ENCODE results near the gene ABHD5.

ABHD5 gene

GRCh38 chr3:43684944-43685343 lies 5.8 kb upstream of the ABHD5 start:
- FAIRE-seq: no peak
- DNase-seq (ENCODE audit: insufficient read length, low spot score): no peak

GRCh38 chr3:43685921-43686320 lies 4.8 kb upstream of the ABHD5 start:
- FAIRE-seq: no peak
- DNase-seq (ENCODE audit: insufficient read length, low spot score): no peak

GRCh38 chr3:43686333-43686699 lies 4.4 kb upstream of the ABHD5 start:
- DNase-seq (ENCODE audit: insufficient read length, low spot score): no peak
- FAIRE-seq: no peak

GRCh38 chr3:43686700-43687498 lies 3.8 kb upstream of the ABHD5 start:
- DNase-seq (ENCODE audit: insufficient read length, low spot score): no peak
- FAIRE-seq: no peak

GRCh38 chr3:43687499-43687811 lies 3.3 kb upstream of the ABHD5 start:
- no peak for FAIRE-seq
- no peak for DNase-seq (ENCODE audit: insufficient read length, low spot score)

GRCh38 chr3:43688245-43688650 lies 2.5 kb upstream of the ABHD5 start:
- no peak for DNase-seq (ENCODE audit: insufficient read length, low spot score)
- FAIRE-seq: no peak

- FAIRE-seq: no peak
Observed at GRCh38 chr3:43689166-43689565, 1.6 kb upstream of the ABHD5 start.

GRCh38 chr3:43689766-43690399 lies 855 bp upstream of the ABHD5 start:
- no peak for FAIRE-seq
- no peak for DNase-seq (ENCODE audit: insufficient read length, low spot score)

More at GRCh38 chr3:43689166-43689565, 1.6 kb upstream of the ABHD5 start:
- no peak for DNase-seq (ENCODE audit: insufficient read length, low spot score)

- DNase-seq (ENCODE audit: insufficient read length, low spot score): peak; percentile 28
Observed at GRCh38 chr3:43691120-43691995, 620 bp downstream of the ABHD5 start.

GRCh38 chr3:43692085-43692855 lies 1.5 kb downstream of the ABHD5 start:
- no peak for DNase-seq (ENCODE audit: insufficient read length, low spot score)
- FAIRE-seq: peak; percentile 8

More at GRCh38 chr3:43691120-43691995, 620 bp downstream of the ABHD5 start:
- peak; percentile 76 for FAIRE-seq

- no peak for DNase-seq (ENCODE audit: insufficient read length, low spot score)
- FAIRE-seq: no peak
Observed at GRCh38 chr3:43692971-43693370, 2.2 kb downstream of the ABHD5 start.

- DNase-seq (ENCODE audit: insufficient read length, low spot score): no peak
- no peak for FAIRE-seq
Observed at GRCh38 chr3:43693594-43693993, 2.9 kb downstream of the ABHD5 start.

GRCh38 chr3:43695443-43695842 lies 4.7 kb downstream of the ABHD5 start:
- DNase-seq (ENCODE audit: insufficient read length, low spot score) (no peak), FAIRE-seq (no peak)

GRCh38 chr3:43695863-43696262 lies 5.1 kb downstream of the ABHD5 start:
- DNase-seq (ENCODE audit: insufficient read length, low spot score) (no peak), FAIRE-seq (no peak)

- FAIRE-seq (no peak), DNase-seq (ENCODE audit: insufficient read length, low spot score) (no peak)
Observed at GRCh38 chr3:43696441-43696840, 5.7 kb downstream of the ABHD5 start.

- peak; percentile 51 for FAIRE-seq
- DNase-seq (ENCODE audit: insufficient read length, low spot score): no peak
Observed at GRCh38 chr3:43696881-43697280, 6.1 kb downstream of the ABHD5 start.

- DNase-seq (ENCODE audit: insufficient read length, low spot score) (no peak), FAIRE-seq (peak; percentile 84)
Observed at GRCh38 chr3:43699864-43700263, 9.1 kb downstream of the ABHD5 start.

- DNase-seq (ENCODE audit: insufficient read length, low spot score) (no peak), FAIRE-seq (no peak)
Observed at GRCh38 chr3:43704697-43705096, 14.0 kb downstream of the ABHD5 start.

- no peak for DNase-seq (ENCODE audit: insufficient read length, low spot score)
- no peak for FAIRE-seq
Observed at GRCh38 chr3:43706342-43706741, 15.6 kb downstream of the ABHD5 start.

- FAIRE-seq: no peak
- DNase-seq (ENCODE audit: insufficient read length, low spot score): no peak
Observed at GRCh38 chr3:43707266-43707665, 16.5 kb downstream of the ABHD5 start.

GRCh38 chr3:43707998-43708397 lies 17.3 kb downstream of the ABHD5 start:
- FAIRE-seq (no peak), DNase-seq (ENCODE audit: insufficient read length, low spot score) (no peak)

Measured in GM19239 (cell line).